K562 (cell line): ENCODE measurements around the gene TULP3. TPM values are rescaled to one million over a fixed set of nuclear protein-coding genes. Genes with fewer than 3 reads are reported as not detected.
A peak's percentile ranks its signal among the peaks of the same experiment; 100 is the strongest.

Experiments
- ATAC-seq: fragments of 200-7000 bp; cut with Tn5 transposase; 3 replicates; pipeline ENCODE4 v1.9.1; 2020; ENCODE audit warnings: moderate library complexity
- Bru-seq: library from RNA; stranded (reverse); fragments of 400-500 nt; gene quantifications from one replicate; lab custom pipeline; 2021; lab: Mats Ljungman, UMichigan
- BruChase-seq, 2 experiments: library from RNA; stranded (reverse); fragments of 400-500 nt; gene quantifications; one replicate each; lab custom pipeline; 2021; lab: Mats Ljungman, UMichigan
- BruUV-seq: library from RNA; stranded (reverse); fragments of 400-500 nt; replicated peaks from 2 replicates; lab custom pipeline; 2021; lab: Mats Ljungman, UMichigan
- CTCF ChIA-PET: fragments of 300-600 bp; formaldehyde crosslinking; extraction: SDS; loops from one replicate; lab custom pipeline; 2021; ENCODE audit warnings: low intra/inter-chr PET ratio; lab: Yijun Ruan, JAX
- POLR2A ChIA-PET: fragments of 300-600, 350-650 bp; sonication (Branson Sonifier 250); formaldehyde crosslinking; extraction: SDS; loops from one replicate; lab custom pipeline; 2021; ENCODE audit warnings: antibody characterized with exemption, inconsistent platforms; lab: Yijun Ruan, JAX
- DNase-seq, 4 experiments: peaks; one replicate each; pipeline versions ENCODE4 v3.0.0 to v3.0.0-alpha.2; 2011 to 2018; ENCODE audit warnings: low spot score in 3 of 4, mixed read lengths in 3 of 4; ENCODE audit errors: extremely low read depth in 1 of 4
- FAIRE-seq: peaks from 2 replicates; lab custom pipeline; 2011; peaks lifted over from hg19 to GRCh38; lab: Jason Lieb, UNC
- H2AFZ ChIP-seq: 2 replicates; pipeline ENCODE4 v1.6.0; 2011; ENCODE audit warnings: low read depth, low read length, control low read depth, inconsistent platforms
- H3K27ac ChIP-seq: fragments of 200-600 bp; 3 replicates; pipeline ENCODE4 v1.8.0; 2011; ENCODE audit warnings: low read depth, mild to moderate bottlenecking, control low read depth, inconsistent platforms, low read length, moderate library complexity, mixed read lengths; ENCODE audit errors: extremely low read depth
- H3K27me3 ChIP-seq, 2 experiments: fragments of 300-600 bp in 1 of 2; 2 replicates in 1 of 2; 3 replicates in 1 of 2; pipeline versions ENCODE4 v1.6.0 to v1.8.0; 2011; ENCODE audit warnings: inconsistent platforms in 2 of 2, low read length in 2 of 2, mild to moderate bottlenecking in 1 of 2, mixed read lengths in 1 of 2, moderate library complexity in 1 of 2; ENCODE audit not compliant: control insufficient read depth in 2 of 2, insufficient read depth in 2 of 2
- H3K36me3 ChIP-seq: fragments of 300-600 bp; 3 replicates; pipeline ENCODE4 v1.8.0; 2011; ENCODE audit warnings: mild to moderate bottlenecking, low read length, inconsistent platforms; ENCODE audit not compliant: control insufficient read depth, insufficient read depth
- H3K4me1 ChIP-seq, 2 experiments: fragments of 200-600 bp in 1 of 2; replicated peaks in 1 of 2; 2 replicates in 1 of 2; 3 replicates in 1 of 2; pipeline versions ENCODE4 v1.5.1 to v1.8.0; 2011; ENCODE audit warnings: inconsistent platforms in 2 of 2, low read length in 2 of 2, mild to moderate bottlenecking in 1 of 2, mixed read lengths in 1 of 2, moderate library complexity in 1 of 2; ENCODE audit not compliant: control insufficient read depth in 2 of 2, insufficient read depth in 2 of 2
- H3K4me2 ChIP-seq: 2 replicates; pipeline ENCODE4 v1.6.1; 2011; ENCODE audit warnings: low read length, control low read depth, inconsistent platforms, mixed read lengths; ENCODE audit not compliant: insufficient read depth
- H3K4me3 ChIP-seq: fragments of 200-600 bp; sonication (generic), shearing (Covaris generic); 2 replicates; pipeline ENCODE4 v1.5.1; 2016; ENCODE audit warnings: control low read depth, inconsistent platforms
- H3K79me2 ChIP-seq: fragments of 200-600 bp; 3 replicates; pipeline ENCODE4 v1.8.0; 2011; ENCODE audit warnings: low read length, inconsistent platforms; ENCODE audit not compliant: control insufficient read depth, insufficient read depth
- H3K9ac ChIP-seq, 2 experiments: 2 replicates each; pipeline versions ENCODE4 v1.6.0 to v1.6.1; 2011; ENCODE audit warnings: low read depth in 2 of 2, low read length in 2 of 2, control low read depth in 1 of 2, inconsistent platforms in 1 of 2, mild to moderate bottlenecking in 1 of 2, mixed read lengths in 1 of 2; ENCODE audit not compliant: insufficient read depth in 1 of 2
- H3K9me1 ChIP-seq: one replicate; pipeline ENCODE4 v1.6.0; 2011; ENCODE audit warnings: inconsistent platforms, mild to moderate bottlenecking, low read length, moderate library complexity; ENCODE audit not compliant: control insufficient read depth, insufficient read depth
- H3K9me3 ChIP-seq: replicated peaks from 2 replicates; pipeline ENCODE4 v1.5.1; 2011; ENCODE audit warnings: low read depth, low read length, inconsistent platforms; ENCODE audit not compliant: control insufficient read depth, insufficient read depth
- H4K20me1 ChIP-seq: replicated peaks from 2 replicates; pipeline ENCODE4 v1.6.1; 2011; ENCODE audit warnings: low read length, inconsistent platforms, mixed read lengths; ENCODE audit not compliant: control insufficient read depth, insufficient read depth
- AFF1 ChIP-seq, 2 experiments: fragments of 450-650 bp; IDR thresholded peaks; 2 replicates each; pipeline ENCODE4 v1.6.1; 2018; ENCODE audit warnings: mild to moderate bottlenecking in 2 of 2, low read depth in 1 of 2; ENCODE audit not compliant: partially characterized antibody in 2 of 2
- FOSL1 ChIP-seq: fragments of 200-800 bp; sonication (Bioruptor generic); conservative IDR thresholded peaks from 2 replicates; pipeline ENCODE4 v1.6.1; 2016; ENCODE audit warnings: missing genetic modification characterization, missing compliant biosample characterization
- GABPB2 ChIP-seq: fragments of 250-450 bp; sonication (Bioruptor Pico); conservative IDR thresholded peaks from 2 replicates; pipeline ENCODE4 v1.5.1; 2021; ENCODE audit warnings: mild to moderate bottlenecking
- HMGXB4 ChIP-seq: sonication (generic); formaldehyde crosslinking; IDR thresholded peaks from 2 replicates; pipeline ENCODE4 v1.8.1; 2023; ENCODE audit warnings: mild to moderate bottlenecking, missing genetic modification reagents
- MTF1 ChIP-seq: fragments of 250-450 bp; sonication (Bioruptor Pico); IDR thresholded peaks from 2 replicates; pipeline ENCODE4 v1.9.0; 2021; ENCODE audit warnings: moderate library complexity, mild to moderate bottlenecking, inconsistent platforms, borderline replicate concordance
- ZBTB34 ChIP-seq: fragments of 250-450 bp; sonication (Bioruptor Pico); IDR thresholded peaks from 2 replicates; pipeline ENCODE4 v1.8.0; 2021; ENCODE audit warnings: mild to moderate bottlenecking, moderate library complexity
- ZNF311 ChIP-seq: fragments of 250-450 bp; sonication (Bioruptor Pico); IDR thresholded peaks from 2 replicates; pipeline ENCODE4 v1.4.0; 2020; ENCODE audit warnings: mild to moderate bottlenecking, moderate library complexity
- WGBS: fragments of 100-300 bp; shearing (Covaris generic); methylation state at CpG from one replicate; pipeline ENCODE4 v1.1.6; 2016; ENCODE audit warnings: low coverage, mixed read lengths; ENCODE audit not compliant: insufficient coverage; ENCODE audit errors: missing lambda C conversion rate; 5-methylcytosine and 5-hydroxymethylcytosine counted together
- in situ Hi-C: fragments of 300-500 bp; cut with MboI; formaldehyde crosslinking; loops from 4 replicates; pipeline ENCODE4 v1.15.0; 2018; ENCODE audit warnings: inconsistent platforms, mixed read lengths
- intact Hi-C: fragments of 100-400 bp; cut with micrococcal nuclease; formaldehyde crosslinking; loops from 2 replicates; pipeline ENCODE4 v1.14.2; 2022
- long read RNA-seq, 3 experiments: library from polyadenylated mRNA in 2 of 3; library from RNA in 1 of 3; unstranded in 2 of 3; stranded (forward) in 1 of 3; transcript quantifications; one replicate each; pipeline ENCODE4 v2.0.0, GENCODE V29; 2019 to 2022
- polyA minus RNA-seq, 3 experiments: library from RNA; depleted of rRNA, polyadenylated mRNA; stranded (reverse); fragments of >200 nt; gene quantifications; 2 replicates each; pipeline ENCODE4 v1.2.3, GENCODE V29; 2011
- polyA plus RNA-seq, 8 experiments: library from polyadenylated mRNA; depleted of rRNA in 4 of 8; stranded (reverse) in 5 of 8; unstranded in 3 of 8; fragments of >200 nt; fragmentation: Nextera tagmentation in 2 of 8; fragmentation: Illumina TruSeq in 1 of 8; extraction: Ambion mirVana in 2 of 8; extraction: Trizol in 1 of 8; gene quantifications; 2 replicates each; pipeline versions ENCODE4 v1.2.1 to v1.2.3, GENCODE V29; 2011 to 2014; ENCODE audit warnings: inconsistent platforms in 1 of 8, missing spikeins in 1 of 8
- total RNA-seq, 7 experiments: library from RNA; depleted of rRNA in 6 of 7; stranded (reverse); fragments of >200 nt in 6 of 7; fragmentation: Illumina TruSeq in 2 of 7; extraction: Trizol in 2 of 7; gene quantifications; 2 replicates each; pipeline versions ENCODE4 v1.2.1 to v1.2.3, GENCODE V29; 2011 to 2021; ENCODE audit warnings: low replicate concordance in 1 of 7

The TULP3 gene
- 6.6 and 12.0 TPM in 2 replicates for total RNA-seq (2011; cell fraction: chromatin; rRNA removed; ENCODE audit: low replicate concordance)
- 5.4 and 5.5 TPM in 2 replicates for total RNA-seq (2011; cell fraction: nucleolus; rRNA removed)
- total RNA-seq (2011; cell fraction: nucleoplasm; rRNA removed) = 6.8 and 7.4 TPM in 2 replicates
- total RNA-seq (2014; rRNA removed) (6.0 and 6.9 TPM in 2 replicates), total RNA-seq (2014; rRNA removed; fragmentation: Illumina TruSeq; extraction: Trizol) (6.3 and 7.3 TPM in 2 replicates), total RNA-seq (2015; rRNA removed; fragmentation: Illumina TruSeq; extraction: Trizol) (6.9 and 7.1 TPM in 2 replicates), total RNA-seq (2021) (6.7 and 7.4 TPM in 2 replicates), polyA plus RNA-seq (2011; rRNA removed) (10.9 and 13.5 TPM in 2 replicates), polyA plus RNA-seq (2014; fragmentation: Illumina TruSeq; extraction: Trizol) (9.8 and 13.3 TPM in 2 replicates), polyA plus RNA-seq (2014; fragmentation: Nextera tagmentation; extraction: Ambion mirVana) (1 to 10 TPM; 3.6 to 8.8 TPM), polyA plus RNA-seq (2014; rRNA removed) (6.7 and 7.3 TPM in 2 replicates), polyA minus RNA-seq (2011; rRNA and poly(A)+ RNA removed) (7.4 and 7.9 TPM in 2 replicates), Bru-seq, nascent RNA (percentile 52 among the genes with signal in this experiment), BruChase-seq, experiment 1, labeled RNA remaining after a 2-hour chase (percentile 57 among the genes with signal in this experiment), BruChase-seq, experiment 2, labeled RNA remaining after a 6-hour chase (percentile 60 among the genes with signal in this experiment)
- polyA plus RNA-seq (2011; cell fraction: cytosol; rRNA removed) = 10.5 and 11.6 TPM in 2 replicates
- 13.1 and 13.7 TPM in 2 replicates for polyA plus RNA-seq (2011; cell fraction: nucleus; rRNA removed)
- polyA plus RNA-seq (2012) = 7.4 and 8.0 TPM in 2 replicates
- 5.4 and 7.3 TPM in 2 replicates for polyA minus RNA-seq (2011; cell fraction: cytosol; rRNA and poly(A)+ RNA removed)
- 2.0 and 3.6 TPM in 2 replicates for polyA minus RNA-seq (2011; cell fraction: nucleus; rRNA and poly(A)+ RNA removed)
- long read RNA-seq, experiment 1, partial matches to known transcripts = 0 of 15 reads
- long read RNA-seq, experiment 1, other reads (novel, unspliced or antisense) = 11 of 15 reads
- long read RNA-seq, experiment 2, transcript TULP3-202 (11 exons, 3,076 nt) = major isoform, 5 of 10 reads
- long read RNA-seq, experiment 2, partial matches to known transcripts = 1 of 10 reads
- long read RNA-seq, experiment 2, other reads (novel, unspliced or antisense) = 4 of 10 reads
- long read RNA-seq, experiment 3, transcript TULP3-202 (11 exons, 3,076 nt) = major isoform, 8 of 10 reads
- long read RNA-seq, experiment 3, partial matches to known transcripts = 0 of 10 reads
- long read RNA-seq, experiment 3, other reads (novel, unspliced or antisense) = 2 of 10 reads

- Histone ChIP-seq H4K20me1 (no peaks in the 10 kb centered on the region), H3K9me1 (no peaks in the 10 kb centered on the region), H3K4me1 (peaks cover 5 to 15% of the 10 kb centered on the region in 2 experiments; a peak in 3 of 5 replicates), H3K27ac (peak within 1 kb of the TSS; percentile 76), H3K4me2 (peak within 1 kb of the TSS; percentile 82), H3K9me3 (no peaks in the 10 kb centered on the region), H2AFZ (peak within 1 kb of the TSS; percentile 95), H3K36me3 (peaks cover 28% of the 10 kb centered on the region; the same call in 2 of the 3 replicates), H3K79me2 (peaks cover 8% of the 10 kb centered on the region), H3K4me3 (peak within 1 kb of the TSS; percentile 67), H3K9ac (peak within 1 kb of the TSS; percentile 67 to 94), H3K27me3 (no peaks in the 10 kb centered on the region)
- in situ Hi-C loops = no loop called here
- ChIA-PET CTCF (no interaction called here), POLR2A (interaction anchor here (0.5 to 1.7 kb wide), 8 partner anchors 11 to 348 kb away, joined by 3 to 13 read pairs (median 4); partner anchors contain the start of genes FOXM1 and RHNO1)
- no TSS peak for BruUV-seq
- 3% methylated on average over 27 of the region's 83 CpGs for whole genome bisulfite sequencing
- intact Hi-C loops = no loop called here
- DNase-seq = peak; percentile 94 to 97 (median 96)
- peak; percentile 78 for FAIRE-seq
- peak; percentile 98 for ATAC-seq
- TF ChIP-seq ZBTB34 (CRISPR knock-in tag) = no peak
- TF ChIP-seq ZNF311 (CRISPR knock-in tag) = no peak
- no peak for TF ChIP-seq MTF1 (CRISPR knock-in tag)
- no peak for TF ChIP-seq GABPB2
- no peak for TF ChIP-seq AFF1 (IDR thresholded peaks at IDR 0.05; ENCODE audit: low read depth in 1 of 2, partially characterized antibody in 2 of 2)
- no peak for TF ChIP-seq FOSL1 (tag)
- TF ChIP-seq HMGXB4 (CRISPR knock-in tag) = no peak
These were observed at the start of gene TULP3 for GRCh38 chr12:2890388-2891239. TULP3 (plus strand) TSS chr12:2890891; CDS start chr12:2890948, 57 bp downstream.
